ENCODE measurements around the gene PNO1.
A peak's percentile ranks its signal among the peaks of the same experiment; 100 is the strongest.
"Not testable (repeated sequence)": the region's sequence is repeated elsewhere in the genome, so short reads cannot be mapped to it uniquely, and the experiment has no call there.

Gene PNO1

GRCh38 chr2:68156419-68156818 is 1.3 kb upstream of the PNO1 start:
- peaks cover 7% of the 10 kb centered on the region for H3K4me1 ChIP-seq (ENCODE audit: control insufficient read depth, insufficient read depth, low read length)
- peak overlapping the region; percentile 80 for H3K4me3 ChIP-seq (ENCODE audit: insufficient read depth, low read depth, low read length)
- H3K27me3 ChIP-seq (ENCODE audit: control insufficient read depth, insufficient read depth, low read length, poor library complexity, severe bottlenecking): no peaks in the 10 kb centered on the region
- H3K36me3 ChIP-seq (ENCODE audit: control insufficient read depth, insufficient read depth, low read length): peaks cover 8% of the 10 kb centered on the region
- peak overlapping the region; percentile 98 for H3K27ac ChIP-seq (ENCODE audit: insufficient read depth, low read depth, low read length, poor library complexity, severe bottlenecking)
- 46 to 68% methylated on average over 1 to 3 of the region's 3 CpGs for WGBS, 2 experiments
- H3K9me3 ChIP-seq (ENCODE audit: control insufficient read depth, low read length): no peaks in the 10 kb centered on the region

DNA sequence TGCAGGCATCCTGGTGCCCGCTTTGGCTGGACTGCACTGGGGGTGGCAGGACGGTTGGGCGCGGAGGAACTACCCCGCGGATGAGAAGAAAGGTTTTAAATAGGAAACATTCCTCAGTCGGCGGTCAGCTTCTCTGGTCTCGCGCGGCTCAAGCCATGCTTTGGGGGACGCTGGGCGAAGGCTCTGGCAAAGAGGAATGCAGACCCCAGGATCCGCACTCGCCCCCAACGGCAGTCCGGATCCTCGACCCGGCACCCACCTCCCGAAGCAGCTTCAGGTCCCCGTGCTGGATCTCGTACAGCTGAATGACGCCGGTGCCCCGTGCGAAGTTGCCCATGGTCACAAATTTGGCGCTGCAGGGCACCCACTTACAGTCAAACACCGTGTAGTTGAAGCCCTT is 686 bp upstream of the PNO1 start:
- H3K27me3 ChIP-seq (ENCODE audit: control insufficient read depth, insufficient read depth, low read length, poor library complexity, severe bottlenecking): no peaks in the 10 kb centered on the region
- peaks cover 13% of the 10 kb centered on the region for H3K36me3 ChIP-seq (ENCODE audit: control insufficient read depth, insufficient read depth, low read length)
- H3K4me1 ChIP-seq (ENCODE audit: control insufficient read depth, insufficient read depth, low read length): peaks cover 7% of the 10 kb centered on the region
- H3K9me3 ChIP-seq (ENCODE audit: control insufficient read depth, low read length): no peaks in the 10 kb centered on the region
- peak overlapping the region; percentile 98 for H3K27ac ChIP-seq (ENCODE audit: insufficient read depth, low read depth, low read length, poor library complexity, severe bottlenecking)
- peak overlapping the region; percentile 80 for H3K4me3 ChIP-seq (ENCODE audit: insufficient read depth, low read depth, low read length)
- WGBS, 2 experiments: 0% methylated on average over 28 of the region's 28 CpGs

DNA sequence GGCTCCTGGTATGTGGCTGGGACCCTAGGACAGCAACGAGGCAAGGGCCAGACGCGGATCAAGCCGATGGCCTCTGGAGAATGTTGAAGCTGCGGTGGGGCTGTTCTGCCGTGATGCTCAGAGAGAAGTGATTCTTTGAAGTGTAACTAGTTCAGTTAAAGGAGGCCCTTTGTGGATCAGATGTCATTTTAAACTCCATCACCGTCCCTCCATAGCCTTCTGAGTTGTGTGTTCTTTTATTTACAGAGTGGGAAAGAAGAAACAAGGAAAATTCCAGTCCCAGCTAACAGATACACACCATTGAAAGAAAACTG is 403 bp downstream of the PNO1 start:
- Histone ChIP-seq H3K4me1 (ENCODE audit: control insufficient read depth, insufficient read depth, low read length) (peaks cover 7% of the 10 kb centered on the region), H3K27ac (ENCODE audit: insufficient read depth, low read depth, low read length, poor library complexity, severe bottlenecking) (peak overlapping the region; percentile 98), H3K27me3 (ENCODE audit: control insufficient read depth, insufficient read depth, low read length, poor library complexity, severe bottlenecking) (no peaks in the 10 kb centered on the region), H3K9me3 (ENCODE audit: control insufficient read depth, low read length) (no peaks in the 10 kb centered on the region), H3K4me3 (ENCODE audit: insufficient read depth, low read depth, low read length) (peak overlapping the region; percentile 80), H3K36me3 (ENCODE audit: control insufficient read depth, insufficient read depth, low read length) (peaks cover 15% of the 10 kb centered on the region)
- 1 to 2% methylated on average over 6 to 7 of the region's 7 CpGs for whole genome bisulfite sequencing, 2 experiments

GRCh38 chr2:68163641-68164040 is 6.0 kb downstream of the PNO1 start:
- no peaks in the 10 kb centered on the region for H3K27me3 ChIP-seq (ENCODE audit: control insufficient read depth, insufficient read depth, low read length, poor library complexity, severe bottlenecking)
- H3K4me1 ChIP-seq (ENCODE audit: control insufficient read depth, insufficient read depth, low read length): peaks cover 3% of the 10 kb centered on the region
- no peaks in the 10 kb centered on the region for H3K9me3 ChIP-seq (ENCODE audit: control insufficient read depth, low read length)
- WGBS, 2 experiments: 95 to 100% methylated on average over 1 of the region's 1 CpG
- no peak overlapping the region for H3K4me3 ChIP-seq (ENCODE audit: insufficient read depth, low read depth, low read length)
- H3K36me3 ChIP-seq (ENCODE audit: control insufficient read depth, insufficient read depth, low read length): peaks cover 20% of the 10 kb centered on the region
- H3K27ac ChIP-seq (ENCODE audit: insufficient read depth, low read depth, low read length, poor library complexity, severe bottlenecking): no peak overlapping the region

GRCh38 chr2:68167186-68167585 is 9.5 kb downstream of the PNO1 start:
- 89 to 91% methylated on average over 3 of the region's 3 CpGs for WGBS, 2 experiments

GRCh38 chr2:68169308-68169707 is 11.6 kb downstream of the PNO1 start:
- no peaks in the 10 kb centered on the region for H3K27me3 ChIP-seq (ENCODE audit: control insufficient read depth, insufficient read depth, low read length, poor library complexity, severe bottlenecking)
- no peak overlapping the region for H3K4me3 ChIP-seq (ENCODE audit: insufficient read depth, low read depth, low read length)
- 94 to 100% methylated on average over 2 to 3 of the region's 4 CpGs for WGBS, 2 experiments
- no peak overlapping the region for H3K27ac ChIP-seq (ENCODE audit: insufficient read depth, low read depth, low read length, poor library complexity, severe bottlenecking)
- H3K36me3 ChIP-seq (ENCODE audit: control insufficient read depth, insufficient read depth, low read length): peaks cover 6% of the 10 kb centered on the region
- no peaks in the 10 kb centered on the region for H3K4me1 ChIP-seq (ENCODE audit: control insufficient read depth, insufficient read depth, low read length)
- H3K9me3 ChIP-seq (ENCODE audit: control insufficient read depth, low read length): no peaks in the 10 kb centered on the region

More at GRCh38 chr2:68167186-68167585, 9.5 kb downstream of the PNO1 start:
- Histone ChIP-seq H3K27ac (ENCODE audit: insufficient read depth, low read depth, low read length, poor library complexity, severe bottlenecking) (no peak overlapping the region), H3K36me3 (ENCODE audit: control insufficient read depth, insufficient read depth, low read length) (peaks cover 6% of the 10 kb centered on the region), H3K9me3 (ENCODE audit: control insufficient read depth, low read length) (no peaks in the 10 kb centered on the region), H3K4me1 (ENCODE audit: control insufficient read depth, insufficient read depth, low read length) (no peaks in the 10 kb centered on the region), H3K27me3 (ENCODE audit: control insufficient read depth, insufficient read depth, low read length, poor library complexity, severe bottlenecking) (no peaks in the 10 kb centered on the region), H3K4me3 (ENCODE audit: insufficient read depth, low read depth, low read length) (no peak overlapping the region)

DNA sequence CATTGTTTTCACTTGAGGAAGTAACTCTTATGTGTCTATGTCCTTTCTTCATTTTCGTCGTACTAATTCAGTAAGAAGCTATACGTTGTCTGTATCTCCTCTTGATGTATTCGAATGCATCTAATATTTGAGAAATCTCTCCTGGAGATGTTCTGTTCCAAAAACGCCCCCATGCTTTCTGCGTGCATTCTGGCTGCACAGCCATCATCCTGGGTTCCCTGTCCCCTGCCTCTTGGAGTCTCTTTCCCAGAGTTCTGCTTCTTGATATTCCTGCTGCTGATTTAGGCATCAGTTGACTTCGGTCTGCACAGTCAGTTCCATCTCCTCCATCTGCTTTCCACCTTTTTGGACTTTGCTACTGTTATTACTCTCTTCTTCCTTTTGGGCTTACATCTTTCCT is 13.5 kb downstream of the PNO1 start:
- no peaks in the 10 kb centered on the region for H3K4me1 ChIP-seq (ENCODE audit: control insufficient read depth, insufficient read depth, low read length)
- no peak overlapping the region for H3K4me3 ChIP-seq (ENCODE audit: insufficient read depth, low read depth, low read length)
- peaks cover 10% of the 10 kb centered on the region for H3K36me3 ChIP-seq (ENCODE audit: control insufficient read depth, insufficient read depth, low read length)
- H3K27me3 ChIP-seq (ENCODE audit: control insufficient read depth, insufficient read depth, low read length, poor library complexity, severe bottlenecking): no peaks in the 10 kb centered on the region
- H3K9me3 ChIP-seq (ENCODE audit: control insufficient read depth, low read length): no peaks in the 10 kb centered on the region
- H3K27ac ChIP-seq (ENCODE audit: insufficient read depth, low read depth, low read length, poor library complexity, severe bottlenecking): no peak overlapping the region
- 94 to 97% methylated on average over 7 of the region's 7 CpGs for WGBS, 2 experiments

DNA sequence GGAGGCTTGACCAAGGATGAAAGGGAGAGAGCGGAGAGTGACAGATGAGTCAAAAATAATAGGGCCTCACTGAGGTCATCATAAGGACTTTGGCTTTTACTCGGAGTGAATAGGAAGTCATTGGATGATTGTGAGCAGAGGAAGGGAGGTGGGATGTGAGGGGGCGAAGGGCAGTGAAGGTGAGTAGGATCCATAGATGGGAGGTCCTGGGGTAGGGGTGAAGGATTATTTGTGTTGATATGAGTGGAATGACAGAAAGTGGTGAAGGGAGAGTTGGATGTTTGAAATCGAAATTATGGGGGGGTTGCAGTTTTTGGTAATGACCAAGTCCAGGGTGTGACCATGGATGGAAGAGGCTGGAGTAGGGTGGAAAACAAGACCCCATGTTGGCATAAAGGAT is 14.0 kb downstream of the PNO1 start:
- H3K27ac ChIP-seq (ENCODE audit: insufficient read depth, low read depth, low read length, poor library complexity, severe bottlenecking): no peak overlapping the region
- no peaks in the 10 kb centered on the region for H3K4me1 ChIP-seq (ENCODE audit: control insufficient read depth, insufficient read depth, low read length)
- no peak overlapping the region for H3K4me3 ChIP-seq (ENCODE audit: insufficient read depth, low read depth, low read length)
- 94 to 96% methylated on average over 3 of the region's 4 CpGs for WGBS, 2 experiments
- no peaks in the 10 kb centered on the region for H3K27me3 ChIP-seq (ENCODE audit: control insufficient read depth, insufficient read depth, low read length, poor library complexity, severe bottlenecking)
- H3K9me3 ChIP-seq (ENCODE audit: control insufficient read depth, low read length): no peaks in the 10 kb centered on the region
- H3K36me3 ChIP-seq (ENCODE audit: control insufficient read depth, insufficient read depth, low read length): peaks cover 10% of the 10 kb centered on the region

- 97 to 100% methylated on average over 1 to 2 of the region's 2 CpGs for WGBS, 2 experiments
Measured at GRCh38 chr2:68172521-68172920, 14.8 kb downstream of the PNO1 start.

DNA sequence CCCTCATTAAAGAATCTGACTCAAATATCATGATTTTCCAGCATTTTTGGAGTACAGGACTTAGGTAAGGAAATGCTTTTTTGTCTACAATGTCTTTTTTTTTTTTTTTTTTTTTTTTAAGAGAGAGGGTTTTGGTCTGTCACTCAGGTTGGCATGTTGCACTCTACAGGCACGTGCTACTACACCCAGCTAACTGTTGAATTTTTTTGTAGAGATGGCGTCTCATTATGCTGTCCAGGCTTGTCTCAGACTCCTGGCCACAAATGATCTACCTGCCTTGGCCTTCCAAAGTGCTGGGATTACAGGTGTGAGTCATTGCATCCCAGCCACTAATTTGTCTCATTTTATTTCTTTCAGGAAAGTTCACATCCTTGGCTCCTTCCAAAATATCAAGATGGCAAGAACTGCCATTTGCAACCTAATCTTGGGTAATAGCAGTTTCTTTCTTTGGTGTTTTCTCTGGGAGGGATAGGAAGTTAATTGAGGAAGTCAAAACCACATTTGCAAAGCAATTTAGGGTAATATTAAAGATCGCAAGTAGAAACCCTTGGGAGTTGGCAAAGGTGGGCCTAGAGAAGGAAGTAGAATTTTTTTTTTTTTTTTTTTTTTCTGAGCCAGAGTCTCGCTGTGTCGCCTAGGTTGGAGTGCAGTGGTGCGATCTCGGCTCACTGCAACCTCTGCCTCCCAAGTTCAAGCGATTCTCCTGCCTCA is 15.5 kb downstream of the PNO1 start:
- no peaks in the 10 kb centered on the region for H3K27me3 ChIP-seq (ENCODE audit: control insufficient read depth, insufficient read depth, low read length, poor library complexity, severe bottlenecking)
- no peaks in the 10 kb centered on the region for H3K9me3 ChIP-seq (ENCODE audit: control insufficient read depth, low read length)
- 92 to 95% methylated on average over 8 of the region's 8 CpGs for WGBS, 2 experiments
- no peak overlapping the region for H3K27ac ChIP-seq (ENCODE audit: insufficient read depth, low read depth, low read length, poor library complexity, severe bottlenecking)
- H3K4me3 ChIP-seq (ENCODE audit: insufficient read depth, low read depth, low read length): no peak overlapping the region
- peaks cover 14% of the 10 kb centered on the region for H3K36me3 ChIP-seq (ENCODE audit: control insufficient read depth, insufficient read depth, low read length)
- H3K4me1 ChIP-seq (ENCODE audit: control insufficient read depth, insufficient read depth, low read length): no peaks in the 10 kb centered on the region

More at GRCh38 chr2:68172521-68172920, 14.8 kb downstream of the PNO1 start:
- no peaks in the 10 kb centered on the region for H3K4me1 ChIP-seq (ENCODE audit: control insufficient read depth, insufficient read depth, low read length)
- no peak overlapping the region for H3K27ac ChIP-seq (ENCODE audit: insufficient read depth, low read depth, low read length, poor library complexity, severe bottlenecking)
- H3K4me3 ChIP-seq (ENCODE audit: insufficient read depth, low read depth, low read length): no peak overlapping the region
- no peaks in the 10 kb centered on the region for H3K27me3 ChIP-seq (ENCODE audit: control insufficient read depth, insufficient read depth, low read length, poor library complexity, severe bottlenecking)
- no peaks in the 10 kb centered on the region for H3K9me3 ChIP-seq (ENCODE audit: control insufficient read depth, low read length)
- peaks cover 10% of the 10 kb centered on the region for H3K36me3 ChIP-seq (ENCODE audit: control insufficient read depth, insufficient read depth, low read length)

GRCh38 chr2:68175210-68175609 is 17.5 kb downstream of the PNO1 start:
- not testable (repeated sequence) for H3K4me1 ChIP-seq (ENCODE audit: control insufficient read depth, insufficient read depth, low read length); H3K4me3 ChIP-seq (ENCODE audit: insufficient read depth, low read depth, low read length); H3K27me3 ChIP-seq (ENCODE audit: control insufficient read depth, insufficient read depth, low read length, poor library complexity, severe bottlenecking); H3K9me3 ChIP-seq (ENCODE audit: control insufficient read depth, low read length); H3K27ac ChIP-seq (ENCODE audit: insufficient read depth, low read depth, low read length, poor library complexity, severe bottlenecking)
- WGBS, 2 experiments: 94 to 96% methylated on average over 4 of the region's 4 CpGs
- peaks cover 14% of the 10 kb centered on the region for H3K36me3 ChIP-seq (ENCODE audit: control insufficient read depth, insufficient read depth, low read length)
